ENCODE data around the gene GNAQ.
"Not testable (repeated sequence)": the region's sequence is repeated elsewhere in the genome, so short reads cannot be mapped to it uniquely, and the experiment has no call there.

GRCh38 chr9:77878793-77879192 is 152.8 kb downstream of the GNAQ start:
- TF ChIP-seq CTCF (conservative IDR thresholded peaks at IDR 0.05 in 1 of 2, IDR thresholded peaks at IDR 0.05 in 1 of 2; ENCODE audit: extremely low read depth in 1 of 2, insufficient read depth in 1 of 2, low read depth in 1 of 2, low read length in 2 of 2); EZH2 (IDR thresholded peaks at IDR 0.05; ENCODE audit: borderline replicate concordance, low read length): not testable (repeated sequence)
